GM12873 (cell line): ENCODE measurements around the gene ARL6IP1.

Source experiments
- CTCF ChIP-seq: IDR thresholded peaks from 2 replicates; pipeline ENCODE4 v1.5.1; 2012; ENCODE audit warnings: low read depth, mild to moderate bottlenecking, moderate library complexity, low read length, control low read depth; ENCODE audit not compliant: insufficient read depth; ENCODE audit errors: missing control alignments

The ARL6IP1 gene

GRCh38 chr16:18833707-18834505, 32.6 kb upstream of the ARL6IP1 start:
- TF ChIP-seq CTCF: no peak

DNA sequence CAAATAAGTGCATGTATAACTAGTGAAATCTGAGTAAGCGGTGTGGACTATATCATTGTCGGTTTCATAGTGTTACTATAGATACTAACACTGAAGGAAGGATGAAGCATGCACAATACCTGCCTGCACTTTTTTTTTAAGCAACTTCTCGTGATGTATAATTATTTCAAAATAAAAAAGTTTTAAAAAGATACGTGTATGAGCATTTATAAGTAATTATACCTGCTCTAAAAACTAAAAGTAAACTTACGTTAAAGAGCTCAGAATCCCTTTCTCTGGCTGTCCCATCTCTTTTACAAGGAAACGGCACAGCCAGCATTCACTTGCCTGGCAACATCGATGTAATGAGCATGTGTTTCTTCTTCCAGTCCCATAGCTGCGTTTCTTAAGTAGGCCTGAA, 31.3 kb upstream of the ARL6IP1 start:
- TF ChIP-seq CTCF: no peak

DNA sequence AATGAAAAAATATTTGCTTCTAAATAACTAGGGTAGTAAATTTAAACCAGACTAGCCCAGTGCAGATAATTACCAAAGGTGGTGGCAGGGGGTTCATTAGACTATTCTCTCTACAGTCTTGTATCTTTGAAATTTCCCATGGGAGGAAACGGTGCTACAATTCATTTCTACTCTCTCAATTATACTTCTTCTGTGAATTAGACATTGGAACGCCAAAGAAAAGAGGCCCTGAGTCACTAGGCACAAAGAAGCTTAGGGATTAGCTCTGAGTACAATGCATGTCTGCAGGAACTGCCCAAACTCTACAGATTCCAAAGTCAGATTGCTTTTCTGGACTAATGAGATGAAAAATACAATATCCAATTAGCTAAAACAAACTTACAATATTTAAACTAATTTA, 30.7 kb upstream of the ARL6IP1 start:
- no peak for TF ChIP-seq CTCF

DNA sequence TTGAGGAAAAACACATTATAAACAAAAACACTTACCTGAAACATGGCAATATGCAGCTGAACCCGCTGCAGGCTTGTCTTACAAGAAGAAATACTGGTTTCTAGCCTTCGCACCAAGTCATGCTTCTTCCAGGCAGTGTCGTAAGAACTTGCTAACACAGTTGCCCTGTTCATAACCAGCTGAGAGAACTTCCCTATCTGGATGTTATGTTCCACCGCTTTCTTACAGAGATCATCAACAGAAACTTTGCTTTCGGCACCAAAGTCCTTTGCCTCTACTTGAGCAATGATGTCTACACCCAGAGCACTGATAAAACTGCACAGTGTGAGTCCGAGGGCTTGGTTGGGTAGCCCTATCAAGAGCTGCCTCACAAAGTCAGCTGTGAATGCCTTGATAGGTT, 27.9 kb upstream of the ARL6IP1 start:
- TF ChIP-seq CTCF: no peak

- TF ChIP-seq CTCF: no peak
Measured at GRCh38 chr16:18827890-18828289, 26.5 kb upstream of the ARL6IP1 start.

DNA sequence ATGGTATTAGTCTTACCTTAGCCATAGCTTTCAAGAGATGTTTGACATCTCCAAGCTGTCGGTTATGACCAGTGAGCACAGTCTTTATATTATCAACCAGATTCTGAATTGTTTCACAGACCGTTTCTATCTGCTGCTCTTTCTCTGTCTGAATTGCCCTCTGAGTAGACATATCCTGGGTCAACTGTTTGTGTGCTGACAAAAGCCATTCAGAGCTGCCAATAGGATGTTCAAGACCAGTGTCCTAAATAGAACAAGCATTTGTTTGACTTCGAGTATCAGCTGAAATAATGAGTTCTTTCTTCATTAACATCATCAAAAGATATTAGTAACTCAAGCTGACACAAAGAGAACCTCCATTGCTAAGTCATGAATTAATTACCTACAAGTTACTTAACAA, 14.9 kb upstream of the ARL6IP1 start:
- no peak for TF ChIP-seq CTCF

- TF ChIP-seq CTCF: no peak
Measured at GRCh38 chr16:18811925-18812324, 10.6 kb upstream of the ARL6IP1 start.
